HEK293 (cell line): ENCODE results near the gene HEMK1.
A peak's percentile ranks its signal among the peaks of the same experiment; 100 is the strongest.

Source experiments
- ZNF776 ChIP-seq: fragments of 450-650 bp; formaldehyde crosslinking; IDR thresholded peaks from 2 replicates; pipeline ENCODE4 v1.5.0; 2017; ENCODE audit warnings: missing biosample characterization, missing genetic modification characterization, borderline replicate concordance
- ZSCAN30 ChIP-seq: fragments of 450-650 bp; IDR thresholded peaks from 2 replicates; pipeline ENCODE4 v1.5.1; 2018; ENCODE audit warnings: missing biosample characterization, mild to moderate bottlenecking, missing genetic modification characterization, moderate library complexity
- TF ChIP-seq, protein P1 (sequence below): IDR thresholded peaks from 2 replicates; pipeline ENCODE4 v1.6.1; 2011; ENCODE audit warnings: mild to moderate bottlenecking, low read depth, low read length, borderline replicate concordance
- TF ChIP-seq, protein P2 (sequence below): fragments of 450-650 bp; formaldehyde crosslinking; IDR thresholded peaks from 2 replicates; pipeline ENCODE4 v1.5.1; 2016; ENCODE audit warnings: missing biosample characterization, missing genetic modification characterization

DNA sequence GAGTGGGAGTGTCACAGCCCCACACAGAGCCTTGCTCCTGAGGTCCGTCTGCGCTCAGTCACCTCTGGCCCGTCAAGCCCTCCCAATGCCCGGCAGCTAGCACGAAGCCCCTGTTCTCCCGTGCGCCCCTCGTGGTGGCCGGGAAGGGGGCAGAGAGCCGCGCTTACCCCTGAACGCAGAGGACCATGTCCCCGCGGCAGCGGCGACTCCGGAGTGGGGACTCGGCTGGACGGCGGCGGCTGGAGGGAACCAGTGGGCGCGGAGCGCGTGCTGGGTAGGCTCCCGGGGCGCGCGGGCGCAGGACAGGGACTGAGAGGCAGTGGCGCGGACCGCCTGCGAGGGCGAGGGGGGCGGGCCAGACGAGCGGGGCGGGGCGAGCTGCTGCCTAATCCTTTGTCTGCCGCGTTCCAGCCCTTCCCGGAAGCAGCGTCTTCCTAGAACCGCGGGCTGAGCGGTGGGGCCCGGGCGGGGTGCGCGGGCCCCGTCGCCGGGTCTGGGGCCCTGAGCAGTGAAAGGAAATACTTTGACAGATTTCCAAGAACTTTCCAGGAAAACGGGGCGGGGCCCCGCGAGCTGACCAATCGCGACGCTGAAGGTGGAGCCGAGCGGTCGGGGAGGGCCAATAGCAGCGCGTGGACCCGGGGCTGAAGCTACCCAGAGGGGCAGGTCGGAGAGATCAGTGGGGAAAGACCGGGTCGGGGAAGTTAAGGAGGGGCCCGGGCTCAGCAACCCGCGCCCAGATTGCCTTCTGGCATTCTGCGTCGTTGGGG, 42.3 kb downstream of the HEMK1 start, which contains the start of gene CISH:
- no peak for TF ChIP-seq ZSCAN30
- TF ChIP-seq, protein P1, sequence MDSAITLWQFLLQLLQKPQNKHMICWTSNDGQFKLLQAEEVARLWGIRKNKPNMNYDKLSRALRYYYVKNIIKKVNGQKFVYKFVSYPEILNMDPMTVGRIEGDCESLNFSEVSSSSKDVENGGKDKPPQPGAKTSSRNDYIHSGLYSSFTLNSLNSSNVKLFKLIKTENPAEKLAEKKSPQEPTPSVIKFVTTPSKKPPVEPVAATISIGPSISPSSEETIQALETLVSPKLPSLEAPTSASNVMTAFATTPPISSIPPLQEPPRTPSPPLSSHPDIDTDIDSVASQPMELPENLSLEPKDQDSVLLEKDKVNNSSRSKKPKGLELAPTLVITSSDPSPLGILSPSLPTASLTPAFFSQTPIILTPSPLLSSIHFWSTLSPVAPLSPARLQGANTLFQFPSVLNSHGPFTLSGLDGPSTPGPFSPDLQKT: no peak
- TF ChIP-seq ZNF776 (tag by site-specific recombination): no peak
- TF ChIP-seq, protein P2, sequence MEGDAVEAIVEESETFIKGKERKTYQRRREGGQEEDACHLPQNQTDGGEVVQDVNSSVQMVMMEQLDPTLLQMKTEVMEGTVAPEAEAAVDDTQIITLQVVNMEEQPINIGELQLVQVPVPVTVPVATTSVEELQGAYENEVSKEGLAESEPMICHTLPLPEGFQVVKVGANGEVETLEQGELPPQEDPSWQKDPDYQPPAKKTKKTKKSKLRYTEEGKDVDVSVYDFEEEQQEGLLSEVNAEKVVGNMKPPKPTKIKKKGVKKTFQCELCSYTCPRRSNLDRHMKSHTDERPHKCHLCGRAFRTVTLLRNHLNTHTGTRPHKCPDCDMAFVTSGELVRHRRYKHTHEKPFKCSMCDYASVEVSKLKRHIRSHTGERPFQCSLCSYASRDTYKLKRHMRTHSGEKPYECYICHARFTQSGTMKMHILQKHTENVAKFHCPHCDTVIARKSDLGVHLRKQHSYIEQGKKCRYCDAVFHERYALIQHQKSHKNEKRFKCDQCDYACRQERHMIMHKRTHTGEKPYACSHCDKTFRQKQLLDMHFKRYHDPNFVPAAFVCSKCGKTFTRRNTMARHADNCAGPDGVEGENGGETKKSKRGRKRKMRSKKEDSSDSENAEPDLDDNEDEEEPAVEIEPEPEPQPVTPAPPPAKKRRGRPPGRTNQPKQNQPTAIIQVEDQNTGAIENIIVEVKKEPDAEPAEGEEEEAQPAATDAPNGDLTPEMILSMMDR: peak; percentile 74
